Mammary epithelial cell (primary cell): ENCODE data around the gene MAGED2.

ENCODE experiments used
- EZH2 ChIP-seq: IDR thresholded peaks from 2 replicates; pipeline ENCODE4 v1.6.1; 2012; ENCODE audit warnings: low read length, inconsistent platforms, borderline replicate concordance
- TF ChIP-seq, protein P1 (sequence below), 2 donors: IDR thresholded peaks in 1 of 2; conservative IDR thresholded peaks in 1 of 2; 2 replicates each; pipeline ENCODE4 v1.5.1; 2011 to 2012; ENCODE audit warnings: inconsistent platforms in 2 of 2, low read length in 2 of 2, mild to moderate bottlenecking in 2 of 2, control low read depth in 1 of 2, low read depth in 1 of 2; ENCODE audit not compliant: insufficient read depth in 1 of 2; ENCODE audit errors: extremely low read depth in 1 of 2

DNA sequence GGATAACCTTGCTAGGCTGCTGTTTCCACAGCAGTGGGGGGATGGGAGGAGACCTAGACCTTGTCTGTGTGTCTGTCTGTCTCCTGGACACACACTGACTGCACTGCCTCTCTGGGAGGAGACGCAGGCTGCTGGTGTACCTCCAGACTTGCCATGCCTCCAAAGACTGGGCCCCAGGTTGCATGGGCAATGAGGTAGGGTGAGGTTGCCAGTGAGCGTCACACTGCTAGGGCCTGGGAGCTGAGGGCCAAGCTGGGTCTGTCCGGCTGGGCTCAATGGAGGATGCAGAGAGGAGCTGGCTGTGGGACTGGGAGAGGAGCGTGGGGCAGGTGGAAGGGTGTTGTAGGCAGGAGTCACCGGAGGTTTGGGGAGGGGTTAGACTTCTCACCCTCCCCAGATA lies 16.6 kb downstream of the MAGED2 start:
- TF ChIP-seq, protein P1, sequence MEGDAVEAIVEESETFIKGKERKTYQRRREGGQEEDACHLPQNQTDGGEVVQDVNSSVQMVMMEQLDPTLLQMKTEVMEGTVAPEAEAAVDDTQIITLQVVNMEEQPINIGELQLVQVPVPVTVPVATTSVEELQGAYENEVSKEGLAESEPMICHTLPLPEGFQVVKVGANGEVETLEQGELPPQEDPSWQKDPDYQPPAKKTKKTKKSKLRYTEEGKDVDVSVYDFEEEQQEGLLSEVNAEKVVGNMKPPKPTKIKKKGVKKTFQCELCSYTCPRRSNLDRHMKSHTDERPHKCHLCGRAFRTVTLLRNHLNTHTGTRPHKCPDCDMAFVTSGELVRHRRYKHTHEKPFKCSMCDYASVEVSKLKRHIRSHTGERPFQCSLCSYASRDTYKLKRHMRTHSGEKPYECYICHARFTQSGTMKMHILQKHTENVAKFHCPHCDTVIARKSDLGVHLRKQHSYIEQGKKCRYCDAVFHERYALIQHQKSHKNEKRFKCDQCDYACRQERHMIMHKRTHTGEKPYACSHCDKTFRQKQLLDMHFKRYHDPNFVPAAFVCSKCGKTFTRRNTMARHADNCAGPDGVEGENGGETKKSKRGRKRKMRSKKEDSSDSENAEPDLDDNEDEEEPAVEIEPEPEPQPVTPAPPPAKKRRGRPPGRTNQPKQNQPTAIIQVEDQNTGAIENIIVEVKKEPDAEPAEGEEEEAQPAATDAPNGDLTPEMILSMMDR (conservative IDR thresholded peaks at IDR 0.05 in 1 of 2, IDR thresholded peaks at IDR 0.05 in 1 of 2; ENCODE audit: extremely low read depth in 1 of 2, insufficient read depth in 1 of 2, low read depth in 1 of 2, low read length in 2 of 2) = no peak
- no peak for TF ChIP-seq EZH2
